HepG2 (cell line): ENCODE results near the gene CPZ.

Experiments
- PHF21A ChIP-seq: sonication (generic); formaldehyde crosslinking; IDR thresholded peaks from 2 replicates; pipeline ENCODE4 v1.5.0; 2020; ENCODE audit warnings: mild to moderate bottlenecking, missing genetic modification reagents
- ZNF234 ChIP-seq: sonication (generic); formaldehyde crosslinking; conservative IDR thresholded peaks from 2 replicates; pipeline ENCODE4 v1.5.1; 2020; ENCODE audit warnings: mild to moderate bottlenecking, missing genetic modification reagents
- TF ChIP-seq, protein P1 (sequence below): sonication (generic); formaldehyde crosslinking; IDR thresholded peaks from 2 replicates; pipeline ENCODE4 v1.8.1; 2023; ENCODE audit warnings: missing genetic modification reagents, mild to moderate bottlenecking, borderline replicate concordance

GRCh38 chr4:8649631-8650361 is 57.2 kb downstream of the CPZ start:
- no peak for TF ChIP-seq ZNF234 (CRISPR knock-in tag)
- TF ChIP-seq, protein P1, sequence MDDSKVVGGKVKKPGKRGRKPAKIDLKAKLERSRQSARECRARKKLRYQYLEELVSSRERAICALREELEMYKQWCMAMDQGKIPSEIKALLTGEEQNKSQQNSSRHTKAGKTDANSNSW = no peak
- no peak for TF ChIP-seq PHF21A
